Measurements from ENCODE around the gene NACC2. TPM values are rescaled to one million over a fixed set of nuclear protein-coding genes. Genes with fewer than 3 reads are reported as not detected.

NACC2 gene
- polyA plus RNA-seq, 1 of the 3 experiments (the other 2 are of a cell fraction): 22.1 TPM

GRCh38 chr9:136013116-136013515 is 82.0 kb downstream of the NACC2 start:
- Histone ChIP-seq H4K20me1 (ENCODE audit: insufficient read depth) (peaks cover 47% of the 10 kb centered on the region), H3K79me2 (ENCODE audit: insufficient read depth) (peaks cover 35% of the 10 kb centered on the region), H3K9me3 (no peaks in the 10 kb centered on the region), H2AFZ (ENCODE audit: low read depth) (no peak overlapping the region), H3K4me3 (ENCODE audit: low read depth in 2 of 2, low read length in 1 of 2) (no peak overlapping the region), H3K9ac (no peak overlapping the region), H3K27ac (ENCODE audit: low read depth in 2 of 2, low read length in 1 of 2) (no peak overlapping the region; a peak in 1 of 4 replicates), H3K4me2 (no peak overlapping the region), H3K27me3 (ENCODE audit: insufficient read depth) (no peaks in the 10 kb centered on the region), H3F3A (replicated peaks; ENCODE audit: insufficient read depth) (peaks cover 5% of the 10 kb centered on the region), H3K4me1 (ENCODE audit: control insufficient read depth in 1 of 2, insufficient read depth in 2 of 2, low read depth in 1 of 2, low read length in 1 of 2) (peaks cover 5 to 16% of the 10 kb centered on the region in 2 experiments; a peak in 2 of 4 replicates), H3K36me3 (replicated peaks in 1 of 2; ENCODE audit: control insufficient read depth in 1 of 2, insufficient read depth in 2 of 2, low read length in 1 of 2) (peaks cover 3 to 9% of the 10 kb centered on the region in 2 experiments), H3K9me2 (no peaks in the 10 kb centered on the region)
- TF ChIP-seq MAX (IDR thresholded peaks at IDR 0.05; ENCODE audit: low read depth) (no peak), ZBTB33 (IDR thresholded peaks at IDR 0.05; ENCODE audit: borderline replicate concordance, low read depth) (no peak), YY1 (IDR thresholded peaks at IDR 0.05; ENCODE audit: low read depth) (no peak), RCOR1 (IDR thresholded peaks at IDR 0.05; ENCODE audit: low read length) (no peak), CHD2 (IDR thresholded peaks at IDR 0.05; ENCODE audit: low read length, partially characterized antibody) (no peak), EP300 (IDR thresholded peaks at IDR 0.05; ENCODE audit: borderline replicate concordance in 1 of 2, low read depth in 1 of 2, low read length in 1 of 2) (no peak), JUND (IDR thresholded peaks at IDR 0.05) (no peak), NFIC (IDR thresholded peaks at IDR 0.05; ENCODE audit: borderline replicate concordance) (no peak), REST (IDR thresholded peaks at IDR 0.05; ENCODE audit: low read depth, low read length) (no peak)
- ChIA-PET POLR2A (no interaction called here), CTCF (no interaction called here)
- no peak for DNase-seq
- WGBS (ENCODE audit: low lambda C conversion rate): 88% methylated on average over 16 of the region's 22 CpGs

GRCh38 chr9:136012651-136013050 is 82.4 kb downstream of the NACC2 start:
- WGBS (ENCODE audit: low lambda C conversion rate): 88% methylated on average over 18 of the region's 18 CpGs
- DNase-seq: peak; percentile 67

More at GRCh38 chr9:136012651-136013050, 82.4 kb downstream of the NACC2 start:
- H2AFZ ChIP-seq (ENCODE audit: low read depth): no peak overlapping the region
- no peaks in the 10 kb centered on the region for H3K27me3 ChIP-seq (ENCODE audit: insufficient read depth)
- H3F3A ChIP-seq (replicated peaks; ENCODE audit: insufficient read depth): peaks cover 5% of the 10 kb centered on the region
- no peaks in the 10 kb centered on the region for H3K9me2 ChIP-seq
- POLR2A ChIA-PET: no interaction called here
- H3K36me3 ChIP-seq (replicated peaks in 1 of 2; ENCODE audit: control insufficient read depth in 1 of 2, insufficient read depth in 2 of 2, low read length in 1 of 2): peaks cover 3 to 11% of the 10 kb centered on the region in 2 experiments
- peaks cover 9 to 16% of the 10 kb centered on the region in 2 experiments; a peak in 2 of 4 replicates for H3K4me1 ChIP-seq (ENCODE audit: control insufficient read depth in 1 of 2, insufficient read depth in 2 of 2, low read depth in 1 of 2, low read length in 1 of 2)
- H3K27ac ChIP-seq (ENCODE audit: low read depth in 2 of 2, low read length in 1 of 2): peak overlapping the region; percentile 13 to 89; a peak in 3 of 4 replicates
- H3K4me2 ChIP-seq: no peak overlapping the region
- CTCF ChIA-PET: no interaction called here
- no peaks in the 10 kb centered on the region for H3K9me3 ChIP-seq
- no peak overlapping the region for H3K9ac ChIP-seq
- H4K20me1 ChIP-seq (ENCODE audit: insufficient read depth): peaks cover 45% of the 10 kb centered on the region
- peaks cover 34% of the 10 kb centered on the region; the same call in 1 of the 2 replicates for H3K79me2 ChIP-seq (ENCODE audit: insufficient read depth)
- H3K4me3 ChIP-seq (ENCODE audit: low read depth in 2 of 2, low read length in 1 of 2): no peak overlapping the region
- no peak for TF ChIP-seq CHD2 (IDR thresholded peaks at IDR 0.05; ENCODE audit: low read length, partially characterized antibody)
